T-helper 2 cell treated with Interferon-gamma antibody and Interleukin-4, amounts not matched to agents 5 μg/mL and 100 μg/mL, for 36 hours (primary cell): ENCODE measurements around the gene GXYLT1.

Experiments
- DNase-seq: peaks from one replicate; pipeline ENCODE4 v3.0.0; 2021; ENCODE audit warnings: low spot score
- H3K27ac Mint-ChIP-seq: one replicate; pipeline ENCODE4 v1.8.0; 2021; ENCODE audit warnings: mild to moderate bottlenecking, mixed read lengths
- H3K27me3 Mint-ChIP-seq: one replicate; pipeline ENCODE4 v1.8.0; 2021; ENCODE audit warnings: low read depth, mixed read lengths
- H3K36me3 Mint-ChIP-seq: one replicate; pipeline ENCODE4 v1.8.0; 2021; ENCODE audit warnings: low read depth, mixed read lengths
- H3K4me1 Mint-ChIP-seq: one replicate; pipeline ENCODE4 v1.8.0; 2021; ENCODE audit warnings: low read depth, mixed read lengths
- H3K4me3 Mint-ChIP-seq: one replicate; pipeline ENCODE4 v1.8.0; 2022; ENCODE audit warnings: mild to moderate bottlenecking, moderate library complexity, mixed read lengths
- H3K9me3 Mint-ChIP-seq: one replicate; pipeline ENCODE4 v1.8.0; 2021; ENCODE audit warnings: mixed read lengths

GXYLT1 gene

DNA sequence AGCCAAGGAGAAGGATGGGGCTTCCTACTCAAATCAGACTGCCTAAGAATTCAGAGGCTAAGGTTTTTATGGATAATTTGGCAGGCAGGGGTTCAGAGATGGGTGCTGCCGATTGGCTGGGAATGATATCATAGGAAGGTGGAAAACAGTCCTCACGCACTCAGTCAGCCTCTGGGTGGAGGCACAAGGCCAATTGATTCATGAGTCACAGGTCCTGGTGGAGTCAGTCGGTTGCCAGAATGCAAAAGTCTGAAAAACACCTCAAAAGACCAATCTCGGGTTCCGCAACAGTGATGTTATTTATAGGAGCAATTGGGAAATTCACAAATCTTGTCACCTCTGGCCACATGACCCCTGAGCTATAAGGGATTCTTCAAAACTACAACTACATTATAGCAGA is 105.5 kb downstream of the GXYLT1 start:
- H3K9me3 Mint-ChIP-seq: no peaks in the 10 kb centered on the region
- H3K4me1 Mint-ChIP-seq: no peaks in the 10 kb centered on the region
- H3K27me3 Mint-ChIP-seq: peaks cover 22% of the 10 kb centered on the region
- no peak for DNase-seq
- H3K27ac Mint-ChIP-seq: no peak overlapping the region
- no peaks in the 10 kb centered on the region for H3K36me3 Mint-ChIP-seq
- no peak overlapping the region for H3K4me3 Mint-ChIP-seq

DNA sequence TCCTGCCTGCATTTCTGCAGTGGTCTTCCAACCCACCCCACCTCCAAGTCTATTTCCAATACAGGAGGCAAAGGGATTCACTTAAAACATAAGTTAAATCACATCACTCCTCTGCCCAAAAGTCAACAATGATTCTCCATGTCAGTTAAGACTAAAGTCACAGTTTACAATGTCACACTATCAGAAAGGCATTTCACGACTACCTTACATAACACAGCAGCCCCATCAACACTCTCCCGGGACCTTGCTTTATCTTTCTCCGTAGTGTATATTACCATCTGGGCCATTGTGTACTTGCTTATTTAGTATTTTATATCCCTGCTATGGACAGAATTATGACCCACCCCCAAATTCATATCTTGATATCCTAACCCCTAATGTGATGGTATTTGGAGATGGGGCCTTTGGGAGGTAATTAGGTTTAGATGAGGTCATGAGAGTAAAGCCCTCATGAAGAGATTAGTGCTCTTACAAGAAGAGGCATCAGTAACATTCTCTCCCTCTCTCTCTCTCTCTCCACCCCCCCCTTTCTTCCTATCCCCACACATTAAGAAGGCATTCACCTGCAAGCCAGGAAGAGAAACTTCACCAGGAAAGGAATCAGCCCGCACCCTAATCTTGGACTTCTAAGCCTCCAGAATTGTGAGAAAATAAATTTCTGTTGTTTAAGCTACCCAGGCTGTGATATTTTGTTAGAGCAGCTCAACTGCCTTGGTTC is 112.7 kb downstream of the GXYLT1 start:
- Mint-ChIP-seq H3K9me3 (no peaks in the 10 kb centered on the region), H3K27ac (no peak overlapping the region)

More for the DNA sequence above, 112.7 kb downstream of the GXYLT1 start:
- H3K27me3 Mint-ChIP-seq: peaks cover 19% of the 10 kb centered on the region
- no peak overlapping the region for H3K4me3 Mint-ChIP-seq
- H3K4me1 Mint-ChIP-seq: no peaks in the 10 kb centered on the region
- no peak for DNase-seq
- H3K36me3 Mint-ChIP-seq: no peaks in the 10 kb centered on the region
